Activated CD8-positive, alpha-beta memory T cell treated with anti-CD3 and anti-CD28 coated beads, Interleukin-2, amount 50 U/mL, for 1 hour (primary cell): ENCODE results near the gene BOC.

ENCODE experiments used
- DNase-seq: peaks from one replicate; pipeline ENCODE4 v3.0.0-alpha.2; 2020; ENCODE audit errors: extremely low read depth

BOC gene

GRCh38 chr3:113286524-113286923 is 75.2 kb downstream of the BOC start:
- DNase-seq: no peak

GRCh38 chr3:113287111-113287802 is 75.9 kb downstream of the BOC start:
- no peak for DNase-seq

GRCh38 chr3:113287803-113288648 is 76.7 kb downstream of the BOC start:
- DNase-seq: no peak

- no peak for DNase-seq
Observed at GRCh38 chr3:113288881-113289280, 77.5 kb downstream of the BOC start.

- no peak for DNase-seq
Observed at GRCh38 chr3:113291572-113291971, 80.2 kb downstream of the BOC start.

GRCh38 chr3:113292933-113293332 is 81.6 kb downstream of the BOC start:
- no peak for DNase-seq

GRCh38 chr3:113293348-113293747 is 82.0 kb downstream of the BOC start:
- no peak for DNase-seq

GRCh38 chr3:113295463-113295862 is 84.1 kb downstream of the BOC start:
- no peak for DNase-seq

GRCh38 chr3:113297287-113297686 is 85.9 kb downstream of the BOC start:
- DNase-seq: no peak

GRCh38 chr3:113297841-113298240 is 86.5 kb downstream of the BOC start:
- no peak for DNase-seq

- DNase-seq: no peak
Observed at GRCh38 chr3:113300596-113300995, 89.2 kb downstream of the BOC start.

- no peak for DNase-seq
Observed at GRCh38 chr3:113304102-113304501, 92.7 kb downstream of the BOC start.

GRCh38 chr3:113304856-113305540 is 93.6 kb downstream of the BOC start:
- DNase-seq: no peak

GRCh38 chr3:113310960-113311359 is 99.6 kb downstream of the BOC start:
- DNase-seq: no peak

GRCh38 chr3:113312416-113312815 is 101.1 kb downstream of the BOC start:
- no peak for DNase-seq

- no peak for DNase-seq
Observed at GRCh38 chr3:113314923-113315322, 103.6 kb downstream of the BOC start.

GRCh38 chr3:113329757-113330156 is 118.4 kb downstream of the BOC start:
- DNase-seq: no peak

GRCh38 chr3:113330742-113331141 is 119.4 kb downstream of the BOC start:
- DNase-seq: no peak

GRCh38 chr3:113331187-113331586 is 119.8 kb downstream of the BOC start:
- DNase-seq: no peak
